Neuronal stem cell (in vitro differentiated cells): Measurements from ENCODE around the gene LHFPL2.

Source experiments
- DNase-seq: peaks from one replicate; pipeline ENCODE4 v3.0.0-alpha.2; 2013; ENCODE audit warnings: low spot score
- H2AFZ ChIP-seq: one replicate; pipeline ENCODE4 v1.6.1; 2013; ENCODE audit warnings: mild to moderate bottlenecking, low read length, inconsistent platforms
- H2AK5ac ChIP-seq: 2 replicates; pipeline ENCODE4 v1.6.1; 2013; ENCODE audit warnings: low read depth, mild to moderate bottlenecking, inconsistent platforms, low read length, moderate library complexity, mixed read lengths
- H2BK120ac ChIP-seq: 2 replicates; pipeline ENCODE4 v1.6.1; 2013; ENCODE audit warnings: low read depth, mild to moderate bottlenecking, inconsistent platforms, low read length, moderate library complexity, mixed read lengths
- H2BK12ac ChIP-seq: one replicate; pipeline ENCODE4 v1.6.1; 2013; ENCODE audit warnings: low read length, inconsistent platforms
- H2BK15ac ChIP-seq: 2 replicates; pipeline ENCODE4 v1.6.1; 2013; ENCODE audit warnings: mild to moderate bottlenecking, low read length, inconsistent platforms, mixed read lengths
- H2BK5ac ChIP-seq: one replicate; pipeline ENCODE4 v1.6.1; 2013; ENCODE audit warnings: inconsistent platforms, mild to moderate bottlenecking, low read length, moderate library complexity
- H3K14ac ChIP-seq: one replicate; pipeline ENCODE4 v1.6.1; 2013; ENCODE audit warnings: low read length, inconsistent platforms
- H3K18ac ChIP-seq: 2 replicates; pipeline ENCODE4 v1.6.1; 2013; ENCODE audit warnings: low read length, inconsistent platforms
- H3K23ac ChIP-seq: 2 replicates; pipeline ENCODE4 v1.6.1; 2013; ENCODE audit warnings: low read depth, mild to moderate bottlenecking, mixed read lengths, low read length, inconsistent platforms; ENCODE audit not compliant: poor library complexity
- H3K27ac ChIP-seq: replicated peaks from 3 replicates; pipeline ENCODE4 v1.5.1; 2013; ENCODE audit warnings: low read length, inconsistent platforms
- H3K27me3 ChIP-seq, 3 experiments: 2 replicates each; pipeline ENCODE4 v1.6.1; 2013; ENCODE audit warnings: low read length in 3 of 3, mild to moderate bottlenecking in 2 of 3, inconsistent platforms in 1 of 3, low read depth in 1 of 3, mixed read lengths in 1 of 3, moderate library complexity in 1 of 3; ENCODE audit not compliant: control insufficient read depth in 3 of 3, insufficient read depth in 3 of 3
- H3K36me3 ChIP-seq, 2 donors: replicated peaks in 1 of 2; 2 replicates each; pipeline ENCODE4 v1.6.1; 2013; ENCODE audit warnings: low read length in 2 of 2; ENCODE audit not compliant: control insufficient read depth in 2 of 2, insufficient read depth in 2 of 2
- H3K4ac ChIP-seq: 2 replicates; pipeline ENCODE4 v1.6.1; 2013; ENCODE audit warnings: inconsistent platforms, mild to moderate bottlenecking, low read length, moderate library complexity
- H3K4me1 ChIP-seq, 2 donors: 1 replicate in 1 of 2; 2 replicates in 1 of 2; pipeline ENCODE4 v1.6.1; 2013; ENCODE audit warnings: low read length in 2 of 2, low read depth in 1 of 2; ENCODE audit not compliant: control insufficient read depth in 2 of 2, insufficient read depth in 1 of 2
- H3K4me2 ChIP-seq: one replicate; pipeline ENCODE4 v1.6.1; 2013; ENCODE audit warnings: mild to moderate bottlenecking, low read length, inconsistent platforms; ENCODE audit not compliant: insufficient read depth, poor library complexity, severe bottlenecking
- H3K4me3 ChIP-seq, 2 donors: 2 replicates each; pipeline ENCODE4 v1.5.1; 2013; ENCODE audit warnings: low read length in 2 of 2, mild to moderate bottlenecking in 2 of 2, inconsistent platforms in 1 of 2, moderate library complexity in 1 of 2
- H3K79me1 ChIP-seq: one replicate; pipeline ENCODE4 v1.6.1; 2013; ENCODE audit warnings: low read depth, mild to moderate bottlenecking, inconsistent platforms, low read length, moderate library complexity
- H3K9ac ChIP-seq: one replicate; pipeline ENCODE4 v1.6.1; 2013; ENCODE audit warnings: mild to moderate bottlenecking, low read depth, low read length, inconsistent platforms; ENCODE audit not compliant: poor library complexity
- H3K9me3 ChIP-seq, 2 donors: replicated peaks in 1 of 2; 2 replicates each; pipeline versions ENCODE3 to v1.6.1; 2013; ENCODE audit warnings: low read length in 2 of 2, mild to moderate bottlenecking in 2 of 2, inconsistent platforms in 1 of 2, low read depth in 1 of 2, mixed read lengths in 1 of 2, moderate library complexity in 1 of 2; ENCODE audit not compliant: control insufficient read depth in 2 of 2, insufficient read depth in 1 of 2
- H4K8ac ChIP-seq: one replicate; pipeline ENCODE4 v1.6.1; 2013; ENCODE audit warnings: low read depth, mild to moderate bottlenecking, inconsistent platforms, low read length, moderate library complexity
- H4K91ac ChIP-seq: one replicate; pipeline ENCODE4 v1.6.1; 2013; ENCODE audit warnings: low read length, low read depth, mild to moderate bottlenecking, inconsistent platforms; ENCODE audit not compliant: poor library complexity
- WGBS, 2 donors: extraction: QIAGEN DNeasy Blood & Tissue Kit; methylation state at CpG; one replicate each; pipeline ENCODE4 v1.1.7; 2013; ENCODE audit warnings: missing lambda C conversion rate in 2 of 2, mixed read lengths in 1 of 2; ENCODE audit not compliant: insufficient read length in 2 of 2, insufficient replicate concordance in 1 of 2; ENCODE audit errors: extremely low coverage in 2 of 2; 5-methylcytosine and 5-hydroxymethylcytosine counted together

The LHFPL2 gene

GRCh38 chr5:78651468-78651867 is 2.9 kb upstream of the LHFPL2 start:
- Histone ChIP-seq H2AK5ac (no peak overlapping the region), H2BK15ac (no peak overlapping the region), H2AFZ (no peak overlapping the region), H4K8ac (no peak overlapping the region), H3K27ac (no peak overlapping the region), H3K4ac (no peak overlapping the region), H3K9me3 (no peaks in the 10 kb centered on the region), H3K79me1 (no peaks in the 10 kb centered on the region), H3K4me3 (no peak overlapping the region), H3K18ac (no peak overlapping the region), H2BK5ac (no peak overlapping the region), H3K4me2 (no peak overlapping the region), H3K27me3 (peaks cover 0 to 2% (median 0%) of the 10 kb centered on the region in 3 experiments), H2BK12ac (no peak overlapping the region), H3K14ac (no peak overlapping the region), H2BK120ac (no peak overlapping the region), H3K9ac (no peak overlapping the region), H3K23ac (no peak overlapping the region), H4K91ac (no peak overlapping the region), H3K4me1 (peaks cover 3 to 7% of the 10 kb centered on the region in 2 donors), H3K36me3 (no peaks in the 10 kb centered on the region)
- DNase-seq: no peak
- WGBS, 2 donors: no CpG with 5 or more reads among the region's 2 CpGs

GRCh38 chr5:78650531-78650930 is 2.0 kb upstream of the LHFPL2 start:
- peaks cover 3 to 11% of the 10 kb centered on the region in 2 donors for H3K4me1 ChIP-seq
- H4K8ac ChIP-seq: no peak overlapping the region
- H3K27me3 ChIP-seq: no peaks in the 10 kb centered on the region
- no peak for DNase-seq
- H3K79me1 ChIP-seq: no peaks in the 10 kb centered on the region
- no peak overlapping the region for H3K14ac ChIP-seq
- no peak overlapping the region for H3K27ac ChIP-seq
- no peak overlapping the region for H3K23ac ChIP-seq
- H3K4ac ChIP-seq: no peak overlapping the region
- H2BK12ac ChIP-seq: no peak overlapping the region
- H2AFZ ChIP-seq: no peak overlapping the region
- no peak overlapping the region for H2BK5ac ChIP-seq
- no peak overlapping the region for H3K4me2 ChIP-seq
- H2BK15ac ChIP-seq: no peak overlapping the region
- H3K18ac ChIP-seq: no peak overlapping the region
- no CpG with 5 or more reads among the region's 1 CpG for WGBS, 2 donors
- H2AK5ac ChIP-seq: no peak overlapping the region
- no peaks in the 10 kb centered on the region for H3K9me3 ChIP-seq
- H3K9ac ChIP-seq: no peak overlapping the region
- H4K91ac ChIP-seq: no peak overlapping the region
- H3K36me3 ChIP-seq: peaks cover 0 to 5% of the 10 kb centered on the region in 2 donors
- H2BK120ac ChIP-seq: no peak overlapping the region
- no peak overlapping the region for H3K4me3 ChIP-seq

- Histone ChIP-seq H2AFZ (peak overlapping the region; percentile 98), H3K23ac (no peak overlapping the region), H2BK120ac (no peak overlapping the region), H3K4me1 (peaks cover 3 to 11% of the 10 kb centered on the region in 2 donors), H2BK15ac (no peak overlapping the region), H4K8ac (no peak overlapping the region), H3K18ac (no peak overlapping the region), H3K9me3 (no peaks in the 10 kb centered on the region), H3K4me3 (no peak overlapping the region), H3K79me1 (no peaks in the 10 kb centered on the region), H3K27me3 (no peaks in the 10 kb centered on the region), H4K91ac (no peak overlapping the region), H3K9ac (no peak overlapping the region), H3K4me2 (no peak overlapping the region), H3K14ac (no peak overlapping the region), H3K4ac (no peak overlapping the region), H2BK12ac (no peak overlapping the region), H3K27ac (no peak overlapping the region), H3K36me3 (peaks cover 0 to 5% of the 10 kb centered on the region in 2 donors), H2AK5ac (no peak overlapping the region), H2BK5ac (no peak overlapping the region)
- no CpG with 5 or more reads among the region's 10 CpGs for WGBS, 2 donors
- DNase-seq: no peak
Observed at GRCh38 chr5:78649861-78650496, 1.4 kb upstream of the LHFPL2 start.

GRCh38 chr5:78649211-78649695 is 681 bp upstream of the LHFPL2 start:
- peak overlapping the region; percentile 86 for H2BK15ac ChIP-seq
- H3K4me2 ChIP-seq: peak overlapping the region; percentile 77
- no peak overlapping the region for H4K91ac ChIP-seq
- H2AFZ ChIP-seq: peak overlapping the region; percentile 98
- H3K9me3 ChIP-seq: no peaks in the 10 kb centered on the region
- H3K9ac ChIP-seq: no peak overlapping the region
- peak overlapping the region; percentile 79 for H3K14ac ChIP-seq
- H2BK5ac ChIP-seq: no peak overlapping the region
- no peak overlapping the region for H3K4ac ChIP-seq
- no peaks in the 10 kb centered on the region for H3K27me3 ChIP-seq
- H3K79me1 ChIP-seq: no peaks in the 10 kb centered on the region
- no CpG with 5 or more reads among the region's 23 CpGs for WGBS, 2 donors
- no peak overlapping the region for H2BK12ac ChIP-seq
- no peak overlapping the region for H2BK120ac ChIP-seq
- peak overlapping the region; percentile 91 for H3K27ac ChIP-seq
- H4K8ac ChIP-seq: peak overlapping the region; percentile 44
- H3K4me3 ChIP-seq: peak overlapping the region; percentile 57 to 89
- no peak for DNase-seq
- H2AK5ac ChIP-seq: no peak overlapping the region
- H3K4me1 ChIP-seq: peaks cover 3 to 11% of the 10 kb centered on the region in 2 donors
- H3K18ac ChIP-seq: peak overlapping the region; percentile 98
- H3K36me3 ChIP-seq: peaks cover 0 to 9% of the 10 kb centered on the region in 2 donors
- H3K23ac ChIP-seq: peak overlapping the region; percentile 26
